IPS-NIHi11 (cell line): ENCODE data around the gene AHR.
"Not testable (repeated sequence)": the region's sequence is repeated elsewhere in the genome, so short reads cannot be mapped to it uniquely, and the experiment has no call there.

Source experiments
- DNase-seq: peaks from one replicate; pipeline ENCODE4 v3.0.0; 2012; ENCODE audit warnings: mixed read lengths, low spot score

The AHR gene

DNA sequence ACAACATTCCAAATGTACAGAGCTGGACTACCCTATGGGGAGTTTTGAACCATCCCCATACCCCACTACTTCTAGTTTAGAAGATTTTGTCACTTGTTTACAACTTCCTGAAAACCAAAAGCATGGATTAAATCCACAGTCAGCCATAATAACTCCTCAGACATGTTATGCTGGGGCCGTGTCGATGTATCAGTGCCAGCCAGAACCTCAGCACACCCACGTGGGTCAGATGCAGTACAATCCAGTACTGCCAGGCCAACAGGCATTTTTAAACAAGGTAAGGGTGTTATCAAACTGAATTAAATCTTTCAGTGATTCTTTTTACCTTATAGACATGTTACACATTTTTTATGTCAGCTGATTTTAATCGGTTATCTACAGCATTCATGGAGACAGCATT lies 41.5 kb downstream of the AHR start:
- DNase-seq: no peak

DNA sequence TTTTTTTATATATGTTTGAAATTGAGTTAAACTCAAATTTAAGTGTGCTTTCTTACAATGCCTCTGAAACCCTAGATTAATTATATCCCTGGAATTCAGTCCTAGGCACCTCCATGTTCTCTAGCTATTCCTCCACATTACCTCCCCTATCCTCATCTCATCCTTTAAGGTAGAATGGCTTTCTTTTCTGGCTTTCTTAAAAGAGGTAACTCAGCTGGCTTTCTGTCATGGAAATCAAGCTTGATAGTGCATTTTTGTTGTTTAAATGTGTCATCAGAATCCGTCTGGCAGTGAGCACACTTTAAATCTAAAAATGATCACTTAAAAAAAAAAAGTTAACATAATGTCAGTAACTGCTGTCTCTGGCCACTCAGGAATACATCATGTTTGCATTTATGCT lies 42.2 kb downstream of the AHR start:
- DNase-seq: peak; percentile 10

- no peak for DNase-seq
These were observed 44.3 kb downstream of the AHR start for GRCh38 chr7:17342756-17343155.

- no peak for DNase-seq
These were observed 48.9 kb downstream of the AHR start for GRCh38 chr7:17347401-17347800.

- not testable (repeated sequence) for DNase-seq
These were observed 50.5 kb downstream of the AHR start for GRCh38 chr7:17348932-17349331.

- not testable (repeated sequence) for DNase-seq
These were observed 51.9 kb downstream of the AHR start for GRCh38 chr7:17350321-17350720.

GRCh38 chr7:17353650-17354419 lies 55.4 kb downstream of the AHR start:
- DNase-seq: not testable (repeated sequence)

- no peak for DNase-seq
These were observed 56.0 kb downstream of the AHR start for GRCh38 chr7:17354473-17354872.

DNA sequence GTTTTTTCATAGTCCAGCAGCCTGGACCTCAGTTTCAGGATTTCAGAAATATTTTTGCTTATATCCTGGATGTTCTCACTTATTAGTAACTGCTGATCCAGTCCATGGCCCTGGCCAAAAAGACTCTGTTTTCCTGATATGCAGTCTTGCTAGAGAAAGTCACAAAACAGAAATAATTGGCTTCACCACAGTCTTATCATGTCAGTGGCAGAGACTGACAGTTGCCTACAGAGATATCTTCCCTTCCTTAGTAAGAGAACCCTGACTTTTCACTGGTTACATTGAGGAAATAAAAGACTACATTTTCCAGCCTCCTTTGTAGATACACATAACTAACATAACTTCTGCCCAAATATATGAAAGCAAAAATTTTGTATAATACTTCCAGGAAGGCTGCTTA lies 56.6 kb downstream of the AHR start:
- no peak for DNase-seq

GRCh38 chr7:17357952-17358351 lies 59.5 kb downstream of the AHR start:
- no peak for DNase-seq

- DNase-seq: no peak
These were observed 61.2 kb downstream of the AHR start for GRCh38 chr7:17359610-17360009.

GRCh38 chr7:17362439-17363105 lies 64.1 kb downstream of the AHR start:
- DNase-seq: no peak

DNA sequence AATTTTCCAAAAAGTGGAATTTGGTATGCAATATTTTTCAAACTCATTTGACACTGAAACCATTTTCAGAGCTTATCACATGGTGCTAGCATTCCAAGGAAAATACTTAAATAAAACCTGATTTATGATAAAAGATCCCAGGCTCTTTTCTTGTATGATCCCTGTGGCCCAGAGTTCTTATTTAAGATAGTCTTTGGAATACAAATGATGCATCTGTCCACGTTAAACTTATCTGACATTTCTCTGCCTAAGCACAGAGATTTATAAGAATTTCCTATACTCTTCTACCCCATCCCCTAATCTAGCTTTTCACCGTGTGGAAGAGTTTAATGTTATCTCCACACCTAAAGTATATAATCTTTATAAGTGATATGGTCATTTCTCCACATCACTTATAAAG lies 66.2 kb downstream of the AHR start:
- no peak for DNase-seq

DNA sequence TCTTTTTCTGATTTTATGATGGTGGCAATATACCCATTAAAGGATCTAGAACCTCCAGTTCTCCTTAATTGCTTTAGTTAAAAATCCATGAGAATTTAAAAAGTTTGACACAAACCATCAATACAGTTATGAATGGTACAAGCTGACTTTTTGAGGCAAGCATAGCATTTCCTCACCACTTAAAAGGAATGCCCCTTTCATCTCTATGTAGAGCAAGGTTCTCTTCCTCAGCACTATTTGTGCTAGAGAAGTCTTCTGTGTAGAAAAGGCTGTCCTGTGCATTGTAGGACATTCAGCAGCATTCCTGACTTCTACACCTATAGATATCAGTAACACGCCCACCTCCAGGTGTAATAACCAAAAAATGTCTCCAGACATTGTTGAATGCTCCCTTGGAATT lies 67.3 kb downstream of the AHR start:
- no peak for DNase-seq

- no peak for DNase-seq
These were observed 69.0 kb downstream of the AHR start for GRCh38 chr7:17367502-17367901.

DNA sequence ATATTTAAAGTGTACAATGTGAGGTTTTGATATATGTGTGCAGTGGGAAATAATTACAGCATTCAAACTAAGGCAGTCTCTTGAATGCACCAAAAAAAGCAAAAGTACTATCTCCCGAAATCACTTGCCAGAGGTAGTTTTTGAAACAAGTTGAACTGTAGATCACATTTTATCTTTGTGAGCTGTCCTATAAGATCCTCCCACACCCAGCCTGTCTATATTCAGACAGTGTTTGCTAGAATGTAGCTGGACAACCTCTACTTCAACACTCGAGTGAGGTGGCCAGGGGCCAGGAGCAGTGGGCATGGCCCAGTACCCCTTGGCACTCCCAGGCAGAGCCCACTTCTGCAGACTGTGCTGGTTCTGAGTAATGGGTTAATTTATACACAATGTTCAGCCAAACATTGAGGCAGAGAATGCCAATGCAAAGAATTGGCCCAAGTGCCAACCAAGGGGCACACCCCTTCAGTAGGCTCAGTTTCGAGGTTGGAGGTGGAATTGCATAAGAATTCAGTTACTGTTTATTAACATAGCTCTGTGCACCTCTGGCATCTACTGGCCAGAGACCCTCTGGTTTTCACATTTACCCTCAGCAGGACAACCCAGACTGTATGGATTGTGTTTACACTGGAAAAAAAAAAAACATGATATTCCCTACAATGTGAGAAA lies 70.5 kb downstream of the AHR start:
- DNase-seq: no peak

- no peak for DNase-seq
These were observed 71.4 kb downstream of the AHR start for GRCh38 chr7:17369691-17370426.

GRCh38 chr7:17370901-17371585 lies 72.6 kb downstream of the AHR start:
- no peak for DNase-seq

DNA sequence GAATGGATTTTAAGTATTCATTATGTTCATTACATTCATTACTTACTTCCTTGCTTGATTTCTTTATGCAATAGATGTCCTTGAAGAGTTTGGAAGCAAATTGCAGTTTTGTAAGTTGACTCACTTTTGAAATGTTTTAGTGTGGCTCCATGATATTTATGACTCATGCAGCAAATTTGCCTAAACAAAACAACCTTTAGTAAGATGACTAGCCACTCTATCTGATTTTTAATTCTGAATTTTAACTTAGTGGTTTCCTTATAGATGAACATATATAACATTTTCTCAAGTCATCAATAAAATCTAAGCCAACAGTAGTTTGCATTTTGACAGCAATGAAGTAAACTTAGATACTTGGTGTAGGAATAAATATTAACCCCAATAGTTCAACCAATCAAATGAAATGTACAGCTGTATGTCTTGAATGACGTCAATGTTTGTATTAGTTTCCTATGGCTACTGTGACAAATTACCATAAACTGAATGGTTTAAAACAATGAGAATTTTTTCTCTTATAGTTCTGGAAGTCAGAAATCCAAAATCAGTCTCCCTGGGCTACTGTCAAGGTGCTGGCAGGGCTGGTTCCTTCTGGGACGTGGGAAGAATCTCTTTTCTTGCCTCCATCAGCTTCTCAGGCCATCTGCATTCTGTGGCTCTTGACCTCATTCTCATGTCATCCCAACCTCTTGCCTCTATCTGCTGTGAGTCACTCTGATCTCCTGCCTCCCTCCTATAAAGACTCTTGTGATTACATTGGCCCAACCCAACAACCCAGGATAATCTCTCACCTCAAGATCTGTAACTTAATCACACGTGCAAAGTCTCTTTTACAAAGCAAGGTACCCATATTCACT lies 73.4 kb downstream of the AHR start:
- no peak for DNase-seq

DNA sequence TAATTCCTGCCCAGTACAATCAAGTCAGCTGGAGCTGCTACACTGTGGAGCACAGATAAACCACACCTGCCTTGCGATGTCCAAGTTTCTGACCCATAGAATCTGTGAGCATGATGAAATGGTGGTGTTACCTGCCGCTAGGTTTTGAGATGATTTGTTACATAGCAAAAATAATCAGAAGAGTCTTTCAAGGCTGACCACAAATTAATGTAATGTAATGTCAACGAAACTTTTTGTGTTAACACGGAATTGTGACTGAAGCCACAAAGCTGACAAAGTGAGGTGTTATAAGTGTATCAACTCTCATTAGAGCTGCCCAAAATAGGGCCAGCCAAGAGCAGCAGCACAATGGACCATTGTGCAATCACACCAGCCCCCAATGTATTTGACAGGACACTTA lies 75.7 kb downstream of the AHR start:
- DNase-seq: no peak

- DNase-seq: no peak
These were observed 76.2 kb downstream of the AHR start for GRCh38 chr7:17374654-17375053.
